Activated naive CD8-positive, alpha-beta T cell treated with anti-CD3 and anti-CD28 coated beads, Interleukin-2, amount 10 ng/mL, durations not matched to agents 7 days and 5 days (primary cell): ENCODE measurements around the gene RTTN. TPM values are rescaled to one million over a fixed set of nuclear protein-coding genes. Genes with fewer than 3 reads are reported as not detected.
"Not testable (repeated sequence)": the region's sequence is repeated elsewhere in the genome, so short reads cannot be mapped to it uniquely, and the experiment has no call there.

Experiments
- ATAC-seq: fragments of 150-1000 bp; cut with Tn5 transposase; one replicate; pipeline ENCODE4 v1.10.0; 2021; ENCODE audit warnings: low read depth, moderate library complexity
- POLR2A ChIA-PET: fragments of 350-600 bp; sonication (Branson Sonifier 250); formaldehyde crosslinking; loops from one replicate; lab custom pipeline; 2021; ENCODE audit warnings: antibody characterized with exemption; lab: Charles Lee
- DNase-seq: peaks from one replicate; pipeline ENCODE4 v3.0.0; 2021
- H3K27ac Mint-ChIP-seq: one replicate; pipeline ENCODE4 v1.8.0; 2022; ENCODE audit warnings: mild to moderate bottlenecking, mixed read lengths
- H3K27me3 Mint-ChIP-seq: one replicate; pipeline ENCODE4 v1.8.0; 2022; ENCODE audit warnings: mild to moderate bottlenecking, moderate library complexity, mixed read lengths
- H3K36me3 Mint-ChIP-seq: one replicate; pipeline ENCODE4 v1.8.0; 2021; ENCODE audit warnings: mild to moderate bottlenecking, mixed read lengths
- H3K4me1 Mint-ChIP-seq: one replicate; pipeline ENCODE4 v1.8.0; 2021; ENCODE audit warnings: mixed read lengths
- H3K4me3 Mint-ChIP-seq: one replicate; pipeline ENCODE4 v1.8.0; 2022; ENCODE audit warnings: mild to moderate bottlenecking, moderate library complexity, mixed read lengths
- H3K9me3 Mint-ChIP-seq: one replicate; pipeline ENCODE4 v1.8.0; 2021; ENCODE audit warnings: mixed read lengths
- total RNA-seq, 2 experiments: library from RNA; stranded (reverse); gene quantifications; one replicate each; pipeline ENCODE4 v1.2.3, GENCODE V29; 2021

The RTTN gene
- total RNA-seq, 2 experiments from 2014 or later = 32.5 to 32.8 TPM

DNA sequence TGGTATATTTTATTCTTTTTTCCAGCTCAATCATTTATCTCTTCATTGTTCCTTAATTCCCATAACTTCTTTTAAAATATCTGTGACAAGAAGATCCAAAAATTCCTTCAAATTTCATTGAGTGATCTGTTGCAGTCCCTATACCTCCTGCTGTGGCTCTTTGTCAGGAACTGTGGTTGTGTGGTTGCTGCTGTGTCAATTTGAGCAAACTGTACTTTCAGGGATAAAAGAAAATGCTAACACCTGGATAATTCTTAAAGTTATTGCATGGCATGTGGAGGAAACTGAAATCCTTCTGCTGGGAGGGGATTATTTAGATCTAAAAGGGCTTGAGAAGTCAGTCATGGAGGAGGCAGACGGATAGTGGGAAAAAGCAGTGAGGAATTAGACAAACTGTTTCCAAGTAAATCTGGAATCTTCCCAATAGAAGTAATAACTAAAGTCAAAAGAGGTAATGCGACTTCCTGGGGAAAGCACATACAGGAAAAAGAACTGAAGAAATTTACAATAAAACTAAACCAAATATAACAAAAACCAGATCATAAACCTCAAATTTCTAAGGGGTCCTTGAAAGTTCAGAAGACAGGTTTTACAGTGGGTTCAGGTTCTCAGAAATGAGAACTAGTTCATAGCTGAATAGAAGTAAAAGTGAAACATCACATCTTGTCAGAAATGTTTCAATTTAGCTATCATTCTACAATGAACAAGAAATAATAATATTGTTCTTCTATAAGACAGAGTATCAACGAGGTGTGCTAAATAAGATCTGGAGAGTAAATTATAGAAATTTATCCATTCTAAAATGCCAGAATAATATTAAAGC, 224.3 kb downstream of the RTTN start:
- Mint-ChIP-seq H3K4me1 (peaks cover 42% of the 10 kb centered on the region), H3K36me3 (peaks cover 41% of the 10 kb centered on the region), H3K27ac (peak overlapping the region; percentile 79), H3K27me3 (no peaks in the 10 kb centered on the region), H3K4me3 (peak overlapping the region; percentile 70), H3K9me3 (peaks cover 15% of the 10 kb centered on the region)
- peak; percentile 48 for ATAC-seq
- no peak for DNase-seq
- POLR2A ChIA-PET = interaction anchor here (0.6 to 1.7 kb wide), 4 partner anchors 13 to 46 kb away, joined by 3 to 4 read pairs (median 4); no protein-coding TSS in a partner anchor

GRCh38 chr18:69980509-69980908, 225.0 kb downstream of the RTTN start:
- no peaks in the 10 kb centered on the region for H3K27me3 Mint-ChIP-seq
- peak overlapping the region; percentile 70 for H3K4me3 Mint-ChIP-seq
- DNase-seq (no peak), ATAC-seq (no peak)
- POLR2A ChIA-PET = interaction anchor here (1.2 to 1.7 kb wide), 2 partner anchors 12 to 34 kb away, joined by 4 read pairs; no protein-coding TSS in a partner anchor
- no peak overlapping the region for H3K27ac Mint-ChIP-seq
- H3K9me3 Mint-ChIP-seq = peaks cover 12% of the 10 kb centered on the region
- H3K4me1 Mint-ChIP-seq = peaks cover 42% of the 10 kb centered on the region
- H3K36me3 Mint-ChIP-seq = peaks cover 42% of the 10 kb centered on the region

- H3K4me1 Mint-ChIP-seq = peaks cover 42% of the 10 kb centered on the region
- peaks cover 42% of the 10 kb centered on the region for H3K36me3 Mint-ChIP-seq
- H3K27ac Mint-ChIP-seq = peak overlapping the region; percentile 58
- H3K4me3 Mint-ChIP-seq = no peak overlapping the region
- no peak for DNase-seq
- peaks cover 12% of the 10 kb centered on the region for H3K9me3 Mint-ChIP-seq
- peak; percentile 30 for ATAC-seq
- H3K27me3 Mint-ChIP-seq = no peaks in the 10 kb centered on the region
- POLR2A ChIA-PET = no interaction called here
Measured at GRCh38 chr18:69978732-69979715, 226.5 kb downstream of the RTTN start.

DNA sequence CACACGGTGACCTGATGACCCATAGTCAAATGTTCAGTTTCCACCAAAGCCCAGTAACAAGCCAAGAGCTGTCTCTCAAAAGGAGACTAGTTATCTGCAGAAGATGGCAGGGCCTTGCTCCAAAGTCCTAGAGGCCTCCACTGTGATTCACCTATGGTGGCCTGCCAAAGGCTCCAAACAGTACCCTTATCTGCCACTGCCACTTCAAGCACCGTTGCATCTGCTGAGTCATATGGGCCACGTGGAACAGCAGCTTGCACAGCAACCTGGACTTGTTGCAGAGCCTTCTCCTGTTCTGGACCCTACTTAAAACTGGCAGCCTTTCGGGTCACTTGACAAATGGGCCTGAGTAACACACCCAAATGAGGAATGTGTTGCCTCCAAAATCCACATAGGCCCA, 230.2 kb downstream of the RTTN start:
- H3K4me3 Mint-ChIP-seq, H3K27me3 Mint-ChIP-seq, ATAC-seq, DNase-seq, POLR2A ChIA-PET, H3K27ac Mint-ChIP-seq: not testable (repeated sequence)
- Mint-ChIP-seq H3K9me3 (peaks cover 21% of the 10 kb centered on the region), H3K4me1 (peaks cover 20% of the 10 kb centered on the region), H3K36me3 (peaks cover 52% of the 10 kb centered on the region)

DNA sequence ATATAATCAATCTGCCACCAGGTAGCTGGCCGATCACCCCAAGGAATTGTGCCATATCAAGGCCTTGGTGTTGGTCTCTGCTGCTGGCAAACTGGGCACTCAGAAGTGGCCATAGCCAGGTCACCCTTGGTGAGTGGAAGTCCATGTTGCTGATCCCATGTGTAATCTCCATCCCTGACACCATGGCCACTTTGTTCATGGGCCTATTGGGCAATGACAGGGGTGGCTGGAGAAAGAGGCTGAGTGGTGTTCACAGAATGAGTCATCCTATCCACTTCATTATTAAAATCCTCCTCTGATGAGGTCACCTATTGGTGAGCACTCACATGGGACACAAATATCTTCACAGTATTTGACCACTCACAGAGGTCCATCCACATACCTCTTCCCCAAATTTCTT, 231.1 kb downstream of the RTTN start:
- Mint-ChIP-seq H3K27ac (no peak overlapping the region), H3K36me3 (peaks cover 48% of the 10 kb centered on the region), H3K9me3 (peaks cover 20% of the 10 kb centered on the region), H3K27me3 (no peaks in the 10 kb centered on the region), H3K4me3 (no peak overlapping the region), H3K4me1 (peaks cover 10% of the 10 kb centered on the region)
- no peak for ATAC-seq
- DNase-seq = no peak
- POLR2A ChIA-PET = no interaction called here

DNA sequence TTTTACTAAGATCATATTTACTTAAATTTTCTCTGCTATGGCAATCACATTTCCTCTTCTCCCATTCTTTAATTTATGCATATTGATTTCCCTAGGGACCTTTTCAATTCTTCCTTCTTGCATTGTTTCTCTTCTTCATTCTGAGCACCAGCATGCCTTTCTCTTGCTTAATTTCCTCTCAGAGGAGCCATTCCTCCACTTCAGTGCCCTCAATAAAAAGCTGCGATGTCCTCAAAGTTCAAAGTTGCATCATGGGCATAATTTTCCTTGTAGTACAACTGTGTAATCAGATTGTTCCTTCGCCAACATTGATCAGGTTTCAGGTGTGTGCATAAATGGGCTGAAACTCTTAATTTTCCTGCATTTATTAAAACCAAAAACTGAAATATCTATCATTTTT, 236.0 kb downstream of the RTTN start:
- POLR2A ChIA-PET = no interaction called here
- DNase-seq (no peak), ATAC-seq (no peak)
- Mint-ChIP-seq H3K27me3 (no peaks in the 10 kb centered on the region), H3K9me3 (peaks cover 12% of the 10 kb centered on the region), H3K36me3 (peaks cover 21% of the 10 kb centered on the region), H3K27ac (no peak overlapping the region), H3K4me1 (peaks cover 23% of the 10 kb centered on the region), H3K4me3 (no peak overlapping the region)

- peak; percentile 55 for DNase-seq
- Mint-ChIP-seq H3K4me3 (peak overlapping the region; percentile 7), H3K9me3 (peaks cover 11% of the 10 kb centered on the region), H3K36me3 (peaks cover 21% of the 10 kb centered on the region), H3K27me3 (no peaks in the 10 kb centered on the region), H3K27ac (peak overlapping the region; percentile 70), H3K4me1 (peaks cover 23% of the 10 kb centered on the region)
- POLR2A ChIA-PET = interaction anchor here (0.9 to 1.7 kb wide), 7 partner anchors 8 to 23 kb away, joined by 3 to 9 read pairs (median 6); partner anchors contain the start of gene CD226
- ATAC-seq = peak; percentile 99
Measured at GRCh38 chr18:69968039-69968438, 237.4 kb downstream of the RTTN start.

DNA sequence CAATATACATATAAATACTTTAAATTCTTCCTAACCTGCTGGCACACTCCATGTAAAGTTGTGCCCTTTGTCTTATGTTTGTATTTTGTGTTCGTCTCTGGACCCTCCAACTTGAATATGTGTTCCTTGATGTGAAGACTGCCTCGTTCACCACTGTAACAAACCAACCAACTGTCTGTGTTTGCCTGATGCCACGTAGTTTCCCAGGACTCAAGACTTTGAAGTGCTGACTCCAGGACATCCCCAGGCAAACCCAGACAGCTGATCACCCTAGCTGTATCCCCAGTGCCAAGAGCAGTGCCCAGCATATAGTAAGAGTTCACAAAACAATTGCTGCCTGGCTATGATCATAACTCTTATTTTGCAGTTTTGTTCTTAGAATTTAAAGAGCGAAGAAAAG, 242.3 kb downstream of the RTTN start:
- peaks cover 26% of the 10 kb centered on the region for H3K4me1 Mint-ChIP-seq
- H3K4me3 Mint-ChIP-seq = no peak overlapping the region
- peaks cover 15% of the 10 kb centered on the region for H3K36me3 Mint-ChIP-seq
- no peak for DNase-seq
- POLR2A ChIA-PET = no interaction called here
- H3K27me3 Mint-ChIP-seq = no peaks in the 10 kb centered on the region
- peaks cover 3% of the 10 kb centered on the region for H3K9me3 Mint-ChIP-seq
- no peak for ATAC-seq
- H3K27ac Mint-ChIP-seq = no peak overlapping the region

GRCh38 chr18:69961718-69962117, 243.8 kb downstream of the RTTN start:
- ATAC-seq (no peak), DNase-seq (no peak)
- H3K36me3 Mint-ChIP-seq = peaks cover 13% of the 10 kb centered on the region
- H3K4me1 Mint-ChIP-seq = peaks cover 12% of the 10 kb centered on the region
- no peaks in the 10 kb centered on the region for H3K27me3 Mint-ChIP-seq
- H3K9me3 Mint-ChIP-seq = peaks cover 3% of the 10 kb centered on the region
- POLR2A ChIA-PET = no interaction called here
- H3K4me3 Mint-ChIP-seq = no peak overlapping the region
- H3K27ac Mint-ChIP-seq = no peak overlapping the region

- Mint-ChIP-seq H3K27ac (peak overlapping the region; percentile 66), H3K4me1 (peaks cover 19% of the 10 kb centered on the region), H3K36me3 (peaks cover 9% of the 10 kb centered on the region), H3K4me3 (no peak overlapping the region), H3K27me3 (no peaks in the 10 kb centered on the region), H3K9me3 (no peaks in the 10 kb centered on the region)
- ATAC-seq (no peak), DNase-seq (no peak)
- POLR2A ChIA-PET = interaction anchor here (0.5 to 2.1 kb wide), 5 partner anchors 10 to 60 kb away, joined by 3 to 9 read pairs (median 4); partner anchors contain the start of gene CD226
Measured at GRCh38 chr18:69958422-69958821, 247.1 kb downstream of the RTTN start.

- DNase-seq (no peak), ATAC-seq (no peak)
- Mint-ChIP-seq H3K4me1 (peaks cover 21% of the 10 kb centered on the region), H3K9me3 (peaks cover 3% of the 10 kb centered on the region), H3K27ac (peak overlapping the region; percentile 66), H3K4me3 (peak overlapping the region; percentile 17), H3K27me3 (no peaks in the 10 kb centered on the region), H3K36me3 (peaks cover 7% of the 10 kb centered on the region)
- POLR2A ChIA-PET = interaction anchor here (1.3 to 2.0 kb wide), 3 partner anchors 10 to 14 kb away, joined by 3 to 14 read pairs (median 9); no protein-coding TSS in a partner anchor
Measured at GRCh38 chr18:69957747-69958146, 247.7 kb downstream of the RTTN start.

DNA sequence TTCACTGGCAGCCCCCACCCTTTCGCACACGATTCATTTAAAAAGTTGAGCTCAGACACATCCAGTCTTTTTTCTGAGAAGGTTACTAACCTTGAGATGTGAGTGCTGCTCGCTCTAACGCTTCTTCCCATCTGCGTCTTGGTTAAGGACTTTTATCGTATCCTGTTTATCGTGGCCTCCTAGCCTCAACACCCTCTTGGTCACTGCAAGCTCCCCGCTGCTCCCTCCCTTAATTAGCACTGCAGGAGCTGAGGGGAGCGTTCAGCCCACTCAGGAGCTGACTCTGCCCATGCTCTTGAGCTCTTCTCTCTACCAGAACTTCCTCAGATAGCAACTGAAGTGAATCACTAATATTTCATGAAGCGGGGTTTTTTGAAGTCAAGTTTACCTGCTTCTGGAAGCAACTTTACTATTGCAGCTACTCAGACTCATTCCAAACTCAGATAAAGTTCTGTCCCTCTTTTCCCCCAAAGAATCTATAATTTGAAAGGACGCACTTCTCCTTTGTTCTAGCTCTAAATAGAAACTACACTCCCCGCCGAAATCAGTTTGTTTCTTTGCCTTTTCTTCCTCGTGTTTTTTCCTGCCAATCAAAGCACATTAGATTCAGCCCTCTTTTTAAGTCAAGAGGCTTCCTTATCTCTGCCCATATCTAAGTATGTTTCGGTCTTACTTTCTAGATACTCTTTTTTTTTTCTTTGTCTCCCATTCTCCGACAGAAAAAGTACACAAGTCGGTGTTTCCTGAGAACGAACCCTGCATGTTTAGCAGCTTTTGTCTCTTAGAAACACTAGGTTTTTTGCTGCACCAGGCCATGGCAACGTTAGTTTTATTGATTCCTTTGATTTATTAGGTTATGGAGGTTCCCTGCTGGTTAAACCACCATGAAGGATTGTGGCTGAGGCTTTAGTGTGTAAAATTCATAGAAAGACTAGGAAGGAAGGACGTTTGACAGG, 248.5 kb downstream of the RTTN start:
- peaks cover 4% of the 10 kb centered on the region for H3K9me3 Mint-ChIP-seq
- H3K36me3 Mint-ChIP-seq = peaks cover 9% of the 10 kb centered on the region
- H3K27me3 Mint-ChIP-seq = no peaks in the 10 kb centered on the region
- H3K4me1 Mint-ChIP-seq = peaks cover 21% of the 10 kb centered on the region
- DNase-seq (no peak), ATAC-seq (peak; percentile 51)
- POLR2A ChIA-PET = interaction anchor here (0.9 to 2.0 kb wide), 5 partner anchors 11 to 57 kb away, joined by 3 to 14 read pairs (median 8); no protein-coding TSS in a partner anchor
- no peak overlapping the region for H3K4me3 Mint-ChIP-seq
- no peak overlapping the region for H3K27ac Mint-ChIP-seq
